SH-SY5Y (cell line): ENCODE results near the gene TLE2.

Source experiments
- GATA2 ChIP-seq: IDR thresholded peaks from 2 replicates; pipeline ENCODE4 v1.6.1; 2011; ENCODE audit warnings: mild to moderate bottlenecking, low read depth, low read length
- GATA3 ChIP-seq: IDR thresholded peaks from 2 replicates; pipeline ENCODE4 v1.6.1; 2011; ENCODE audit warnings: low read depth, mild to moderate bottlenecking, low read length, moderate library complexity

Gene TLE2

GRCh38 chr19:2960120-2960519, 69.0 kb downstream of the TLE2 start:
- TF ChIP-seq GATA3 (no peak), GATA2 (no peak)

- no peak for TF ChIP-seq GATA2
- TF ChIP-seq GATA3: no peak
Measured at GRCh38 chr19:2957160-2957559, 71.9 kb downstream of the TLE2 start.

- no peak for TF ChIP-seq GATA3
- no peak for TF ChIP-seq GATA2
Measured at GRCh38 chr19:2952953-2953481, 76.1 kb downstream of the TLE2 start.

GRCh38 chr19:2950286-2951124, 78.6 kb downstream of the TLE2 start:
- TF ChIP-seq GATA2 (no peak), GATA3 (no peak)

GRCh38 chr19:2949939-2950285, 79.2 kb downstream of the TLE2 start:
- TF ChIP-seq GATA3 (peak; percentile 64; the same call in 1 of the 2 replicates), GATA2 (peak; percentile 91)
